Measurements from ENCODE around the gene MRPS12. TPM values are rescaled to one million over a fixed set of nuclear protein-coding genes. Genes with fewer than 3 reads are reported as not detected.
"Not testable (repeated sequence)": the region's sequence is repeated elsewhere in the genome, so short reads cannot be mapped to it uniquely, and the experiment has no call there.

Gene MRPS12
- total RNA-seq, 1 donor from 2014 or later, result 30.7 TPM

DNA sequence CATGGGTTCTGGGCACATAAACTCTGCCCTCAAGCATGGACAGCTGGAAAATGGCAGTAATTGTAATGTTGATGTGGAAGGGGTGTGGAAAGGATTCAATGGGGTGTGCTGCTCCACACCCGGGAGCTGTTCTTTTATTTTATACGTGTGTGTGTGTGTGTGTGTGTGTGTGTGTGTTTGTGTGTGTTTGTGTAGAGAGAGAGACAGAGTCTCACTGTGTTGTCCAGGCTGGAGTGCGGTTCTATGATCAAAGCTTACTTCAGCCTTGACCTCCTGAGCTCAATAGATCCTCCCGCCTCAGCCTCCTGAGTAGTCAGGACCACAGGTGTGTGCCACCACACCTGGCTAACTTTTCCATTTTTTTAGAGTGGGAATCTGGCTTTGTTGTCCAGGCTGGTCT is 2.8 kb downstream of the MRPS12 start:
- H3K4me1 Mint-ChIP-seq (ENCODE audit: unreplicated experiment), result peaks cover 22% of the 10 kb centered on the region
- no peak for TF ChIP-seq CTCF (IDR thresholded peaks at IDR 0.05)
- H3K27me3 Mint-ChIP-seq (ENCODE audit: unreplicated experiment), result no peaks in the 10 kb centered on the region
- H3K36me3 Mint-ChIP-seq (ENCODE audit: unreplicated experiment), result peaks cover 12% of the 10 kb centered on the region
- peaks cover 6% of the 10 kb centered on the region for H3K9me3 Mint-ChIP-seq (ENCODE audit: unreplicated experiment)
- H3K4me3 Mint-ChIP-seq (ENCODE audit: unreplicated experiment), result no peak overlapping the region
- no peak overlapping the region for H3K27ac Mint-ChIP-seq (ENCODE audit: unreplicated experiment)
- DNase-seq (ENCODE audit: extremely low spot score, unreplicated experiment), result no peak

- H3K9me3 Mint-ChIP-seq (ENCODE audit: unreplicated experiment), result peaks cover 2% of the 10 kb centered on the region
- no peaks in the 10 kb centered on the region for H3K27me3 Mint-ChIP-seq (ENCODE audit: unreplicated experiment)
- no peaks in the 10 kb centered on the region for H3K4me1 Mint-ChIP-seq (ENCODE audit: unreplicated experiment)
- no peak overlapping the region for H3K27ac Mint-ChIP-seq (ENCODE audit: unreplicated experiment)
- no peak for TF ChIP-seq CTCF (IDR thresholded peaks at IDR 0.05)
- no peak overlapping the region for H3K4me3 Mint-ChIP-seq (ENCODE audit: unreplicated experiment)
- DNase-seq (ENCODE audit: extremely low spot score, unreplicated experiment), result no peak
- H3K36me3 Mint-ChIP-seq (ENCODE audit: unreplicated experiment), result peaks cover 6% of the 10 kb centered on the region
Measured at GRCh38 chr19:38939957-38940356, 9.2 kb downstream of the MRPS12 start.

- not testable (repeated sequence) for H3K27me3 Mint-ChIP-seq (ENCODE audit: unreplicated experiment); DNase-seq (ENCODE audit: extremely low spot score, unreplicated experiment); H3K36me3 Mint-ChIP-seq (ENCODE audit: unreplicated experiment); H3K4me3 Mint-ChIP-seq (ENCODE audit: unreplicated experiment); H3K4me1 Mint-ChIP-seq (ENCODE audit: unreplicated experiment); H3K9me3 Mint-ChIP-seq (ENCODE audit: unreplicated experiment); H3K27ac Mint-ChIP-seq (ENCODE audit: unreplicated experiment)
Measured at GRCh38 chr19:38941466-38941865, 10.7 kb downstream of the MRPS12 start.

DNA sequence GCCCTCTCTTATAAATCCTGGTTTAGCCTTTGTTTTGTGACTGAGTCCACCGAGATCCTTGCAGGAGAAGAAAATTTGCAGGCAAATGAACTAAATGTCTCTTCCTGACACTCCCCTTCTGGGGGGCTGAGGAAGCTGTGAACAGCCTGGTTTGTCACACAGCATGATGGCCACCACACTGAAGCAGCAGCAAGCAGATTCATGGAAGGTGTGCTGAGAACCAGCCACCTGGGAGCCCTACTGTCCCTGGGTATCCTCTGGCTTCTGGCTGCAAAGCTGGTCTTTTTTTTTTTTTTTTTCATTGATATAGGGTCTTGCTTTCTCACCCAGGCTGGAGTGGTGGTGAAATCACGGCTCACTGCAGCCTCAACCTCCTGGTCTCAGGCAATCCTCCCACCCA is 11.2 kb downstream of the MRPS12 start:
- no peak for DNase-seq (ENCODE audit: extremely low spot score, unreplicated experiment)

DNA sequence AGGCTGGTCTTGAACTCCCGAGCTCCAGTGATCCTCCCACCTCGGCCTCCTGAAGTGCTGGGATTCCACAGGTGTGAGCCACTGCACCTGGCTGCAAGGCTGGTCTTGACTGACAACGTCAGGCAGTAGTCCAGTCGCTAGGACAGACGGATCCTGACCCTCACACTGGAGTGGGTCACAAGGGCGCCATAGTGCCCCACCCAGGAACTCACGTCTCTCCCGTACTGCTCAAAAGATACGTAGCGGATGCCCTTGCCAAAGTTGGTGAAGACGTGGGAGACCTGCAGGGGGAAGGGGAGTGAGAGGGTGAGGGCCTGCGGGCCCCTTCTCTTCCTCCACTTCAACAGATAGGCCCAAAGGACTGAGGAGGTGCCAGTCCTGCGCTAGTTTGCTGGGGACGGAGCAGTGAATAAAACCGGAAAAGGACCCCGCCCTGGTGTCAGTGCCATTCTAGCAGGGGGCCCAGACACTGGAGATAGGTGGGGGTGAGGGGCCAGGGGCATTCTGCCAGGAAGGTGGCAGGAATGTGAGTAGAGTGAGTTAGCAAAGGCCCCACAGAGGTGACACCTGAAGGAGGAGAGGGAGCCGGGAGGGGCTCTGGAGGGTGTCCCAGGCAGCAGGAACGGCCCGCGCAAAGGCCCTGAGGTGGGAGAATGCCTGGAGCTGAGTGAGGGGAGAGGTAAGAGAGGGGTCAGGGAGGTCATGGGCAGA is 11.9 kb downstream of the MRPS12 start:
- no peak overlapping the region for H3K4me3 Mint-ChIP-seq (ENCODE audit: unreplicated experiment)
- peaks cover 4% of the 10 kb centered on the region for H3K36me3 Mint-ChIP-seq (ENCODE audit: unreplicated experiment)
- no peak for DNase-seq (ENCODE audit: extremely low spot score, unreplicated experiment)
- no peaks in the 10 kb centered on the region for H3K9me3 Mint-ChIP-seq (ENCODE audit: unreplicated experiment)
- TF ChIP-seq CTCF (IDR thresholded peaks at IDR 0.05), result no peak
- no peak overlapping the region for H3K27ac Mint-ChIP-seq (ENCODE audit: unreplicated experiment)
- H3K27me3 Mint-ChIP-seq (ENCODE audit: unreplicated experiment), result no peaks in the 10 kb centered on the region
- H3K4me1 Mint-ChIP-seq (ENCODE audit: unreplicated experiment), result no peaks in the 10 kb centered on the region

More for the DNA sequence above, 11.2 kb downstream of the MRPS12 start:
- TF ChIP-seq CTCF (IDR thresholded peaks at IDR 0.05), result no peak
- Mint-ChIP-seq H3K36me3 (ENCODE audit: unreplicated experiment) (peaks cover 4% of the 10 kb centered on the region), H3K27ac (ENCODE audit: unreplicated experiment) (no peak overlapping the region), H3K4me3 (ENCODE audit: unreplicated experiment) (no peak overlapping the region), H3K4me1 (ENCODE audit: unreplicated experiment) (no peaks in the 10 kb centered on the region), H3K27me3 (ENCODE audit: unreplicated experiment) (no peaks in the 10 kb centered on the region), H3K9me3 (ENCODE audit: unreplicated experiment) (no peaks in the 10 kb centered on the region)
